Liver (tissue), 2 donors: ENCODE measurements around the gene PDILT.

ENCODE experiments used
- YY1 ChIP-seq: IDR thresholded peaks from 2 replicates; pipeline ENCODE4 v1.6.1; 2016; ENCODE audit warnings: antibody characterized with exemption, mild to moderate bottlenecking
- TF ChIP-seq, protein P1 (sequence below): fragments of 150-350 bp; IDR thresholded peaks from 2 replicates; pipeline ENCODE4 v1.5.1; 2017; ENCODE audit warnings: improper control_type of control experiment, low read depth, low read length; ENCODE audit not compliant: missing input control
- donor health status: healthy.

DNA sequence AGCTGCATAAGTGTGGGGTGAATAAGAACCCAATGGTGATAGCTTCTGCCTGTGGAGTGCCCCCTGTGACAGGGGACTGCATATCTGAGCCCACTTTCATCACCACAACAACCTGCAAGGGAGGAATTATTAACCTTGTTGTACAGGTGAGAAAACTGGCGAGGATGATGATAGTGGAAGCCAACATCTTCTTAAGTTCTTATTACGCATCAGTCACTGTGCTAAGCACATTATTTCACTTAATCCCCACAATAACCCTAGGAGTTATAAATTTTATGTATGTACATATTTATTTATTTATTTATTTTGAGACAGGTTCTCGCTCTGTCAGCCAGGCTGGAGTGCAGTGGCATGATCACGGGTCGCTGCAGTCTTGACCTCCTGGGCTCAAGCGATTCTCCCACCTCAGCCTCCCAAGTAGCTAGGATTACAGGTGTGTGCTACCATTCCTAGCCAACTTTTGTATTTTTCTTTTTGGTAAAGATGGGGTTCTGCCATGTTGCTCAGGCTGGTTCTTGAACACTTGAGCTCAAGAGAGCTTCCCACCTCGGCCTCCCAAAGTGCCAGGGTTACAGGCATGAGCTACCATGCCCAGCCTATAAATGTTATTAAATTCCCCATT is 7.6 kb downstream of the PDILT start:
- TF ChIP-seq, protein P1, sequence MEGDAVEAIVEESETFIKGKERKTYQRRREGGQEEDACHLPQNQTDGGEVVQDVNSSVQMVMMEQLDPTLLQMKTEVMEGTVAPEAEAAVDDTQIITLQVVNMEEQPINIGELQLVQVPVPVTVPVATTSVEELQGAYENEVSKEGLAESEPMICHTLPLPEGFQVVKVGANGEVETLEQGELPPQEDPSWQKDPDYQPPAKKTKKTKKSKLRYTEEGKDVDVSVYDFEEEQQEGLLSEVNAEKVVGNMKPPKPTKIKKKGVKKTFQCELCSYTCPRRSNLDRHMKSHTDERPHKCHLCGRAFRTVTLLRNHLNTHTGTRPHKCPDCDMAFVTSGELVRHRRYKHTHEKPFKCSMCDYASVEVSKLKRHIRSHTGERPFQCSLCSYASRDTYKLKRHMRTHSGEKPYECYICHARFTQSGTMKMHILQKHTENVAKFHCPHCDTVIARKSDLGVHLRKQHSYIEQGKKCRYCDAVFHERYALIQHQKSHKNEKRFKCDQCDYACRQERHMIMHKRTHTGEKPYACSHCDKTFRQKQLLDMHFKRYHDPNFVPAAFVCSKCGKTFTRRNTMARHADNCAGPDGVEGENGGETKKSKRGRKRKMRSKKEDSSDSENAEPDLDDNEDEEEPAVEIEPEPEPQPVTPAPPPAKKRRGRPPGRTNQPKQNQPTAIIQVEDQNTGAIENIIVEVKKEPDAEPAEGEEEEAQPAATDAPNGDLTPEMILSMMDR = no peak
- TF ChIP-seq YY1 = no peak
